Endothelial cell of umbilical vein (primary cell): ENCODE data around the gene PCGF3.

Experiments used
- EZH2 ChIP-seq: IDR thresholded peaks from 2 replicates; pipeline ENCODE4 v1.6.1; 2012; ENCODE audit warnings: borderline replicate concordance, low read depth, mild to moderate bottlenecking, moderate library complexity, low read length, inconsistent platforms; ENCODE audit not compliant: severe bottlenecking
- FOS ChIP-seq: IDR thresholded peaks from 2 replicates; pipeline ENCODE4 v1.6.1; 2011; ENCODE audit warnings: mild to moderate bottlenecking, low read length, moderate library complexity, borderline replicate concordance; ENCODE audit not compliant: insufficient read depth
- JUN ChIP-seq: IDR thresholded peaks from 2 replicates; pipeline ENCODE4 v1.6.1; 2011; ENCODE audit warnings: borderline replicate concordance, low read depth; ENCODE audit not compliant: insufficient read length, insufficient read depth
- MYC ChIP-seq: IDR thresholded peaks from one replicate; pipeline ENCODE4 v1.6.1; 2011; ENCODE audit warnings: mild to moderate bottlenecking, low read depth, low read length
- POLR2A ChIP-seq: IDR thresholded peaks from 2 replicates; pipeline ENCODE4 v1.6.1; 2012; ENCODE audit warnings: low read depth, mild to moderate bottlenecking, control low read depth, low read length
- POLR2AphosphoS5 ChIP-seq: IDR thresholded peaks from 2 replicates; pipeline ENCODE4 v1.6.1; 2012; ENCODE audit warnings: low read depth, mild to moderate bottlenecking, control low read depth, low read length, moderate library complexity; ENCODE audit not compliant: insufficient read depth
- TF ChIP-seq, protein P1 (sequence below), 2 donors: IDR thresholded peaks; 1 replicate in 1 of 2; 2 replicates in 1 of 2; pipeline ENCODE4 v1.5.1; 2011; ENCODE audit warnings: low read length in 2 of 2, mild to moderate bottlenecking in 2 of 2, moderate library complexity in 2 of 2, control low read depth in 1 of 2, inconsistent platforms in 1 of 2, low read depth in 1 of 2; ENCODE audit not compliant: insufficient read depth in 1 of 2; ENCODE audit errors: extremely low read depth in 1 of 2
- TF ChIP-seq, protein P2 (sequence below): IDR thresholded peaks from 2 replicates; pipeline ENCODE4 v1.6.1; 2011; ENCODE audit not compliant: insufficient read depth, insufficient read length

DNA sequence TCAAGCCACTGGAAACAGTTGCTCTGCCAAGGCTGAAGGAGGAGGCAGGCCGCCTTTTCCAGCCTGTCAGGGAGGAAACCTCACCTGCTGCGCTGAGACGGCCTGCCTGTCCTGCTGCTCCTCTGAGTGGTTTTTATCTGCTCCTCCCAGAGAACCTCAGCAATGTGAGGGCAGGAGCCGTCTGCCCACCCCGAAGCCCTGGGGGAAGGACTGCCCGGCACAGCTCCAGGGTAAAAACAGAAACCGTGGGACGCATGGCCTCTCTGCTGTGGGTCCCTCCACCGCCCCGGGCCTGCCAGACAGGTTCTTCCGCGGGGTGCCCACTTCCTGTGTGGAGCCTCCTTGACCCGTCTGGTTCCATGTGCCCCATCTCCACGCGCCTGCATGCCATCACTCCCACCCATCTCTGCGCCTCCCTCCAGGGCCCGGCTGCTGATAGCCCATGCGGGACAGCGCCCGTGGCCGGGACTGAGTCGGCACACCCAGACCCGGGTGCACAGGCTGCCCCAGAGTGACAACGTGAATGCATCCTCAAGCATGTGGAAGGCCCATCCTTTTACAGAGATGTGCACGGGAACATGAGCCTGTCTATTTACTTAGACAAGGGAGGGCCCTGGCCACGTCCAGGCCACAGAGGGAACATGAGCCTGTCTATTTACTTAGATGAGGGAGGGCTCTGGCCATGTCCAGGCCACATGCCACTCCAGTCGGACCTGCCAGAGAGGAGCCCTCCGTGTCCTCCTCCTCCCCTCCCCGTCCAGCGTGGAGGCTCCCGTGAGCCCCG is 12.7 kb upstream of the PCGF3 start:
- TF ChIP-seq, protein P1, sequence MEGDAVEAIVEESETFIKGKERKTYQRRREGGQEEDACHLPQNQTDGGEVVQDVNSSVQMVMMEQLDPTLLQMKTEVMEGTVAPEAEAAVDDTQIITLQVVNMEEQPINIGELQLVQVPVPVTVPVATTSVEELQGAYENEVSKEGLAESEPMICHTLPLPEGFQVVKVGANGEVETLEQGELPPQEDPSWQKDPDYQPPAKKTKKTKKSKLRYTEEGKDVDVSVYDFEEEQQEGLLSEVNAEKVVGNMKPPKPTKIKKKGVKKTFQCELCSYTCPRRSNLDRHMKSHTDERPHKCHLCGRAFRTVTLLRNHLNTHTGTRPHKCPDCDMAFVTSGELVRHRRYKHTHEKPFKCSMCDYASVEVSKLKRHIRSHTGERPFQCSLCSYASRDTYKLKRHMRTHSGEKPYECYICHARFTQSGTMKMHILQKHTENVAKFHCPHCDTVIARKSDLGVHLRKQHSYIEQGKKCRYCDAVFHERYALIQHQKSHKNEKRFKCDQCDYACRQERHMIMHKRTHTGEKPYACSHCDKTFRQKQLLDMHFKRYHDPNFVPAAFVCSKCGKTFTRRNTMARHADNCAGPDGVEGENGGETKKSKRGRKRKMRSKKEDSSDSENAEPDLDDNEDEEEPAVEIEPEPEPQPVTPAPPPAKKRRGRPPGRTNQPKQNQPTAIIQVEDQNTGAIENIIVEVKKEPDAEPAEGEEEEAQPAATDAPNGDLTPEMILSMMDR (IDR thresholded peaks at IDR 0.05; ENCODE audit: extremely low read depth in 1 of 2, insufficient read depth in 1 of 2, low read depth in 1 of 2, low read length in 2 of 2): no peak
- no peak for TF ChIP-seq POLR2AphosphoS5
- TF ChIP-seq POLR2A: no peak
- TF ChIP-seq, protein P2, sequence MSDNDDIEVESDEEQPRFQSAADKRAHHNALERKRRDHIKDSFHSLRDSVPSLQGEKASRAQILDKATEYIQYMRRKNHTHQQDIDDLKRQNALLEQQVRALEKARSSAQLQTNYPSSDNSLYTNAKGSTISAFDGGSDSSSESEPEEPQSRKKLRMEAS: no peak
- no peak for TF ChIP-seq MYC
- TF ChIP-seq EZH2: no peak
- TF ChIP-seq FOS: no peak
- TF ChIP-seq JUN: no peak
